HG02885 (cell line): Measurements from ENCODE around the gene RND2.

Experiments used
- ATAC-seq: cut with Tn5 transposase; IDR thresholded peaks from one replicate; pipeline ENCODE4 v1.9.1; 2021; ENCODE audit warnings: mild to moderate bottlenecking; ENCODE audit not compliant: unreplicated experiment, poor library complexity

Gene RND2

DNA sequence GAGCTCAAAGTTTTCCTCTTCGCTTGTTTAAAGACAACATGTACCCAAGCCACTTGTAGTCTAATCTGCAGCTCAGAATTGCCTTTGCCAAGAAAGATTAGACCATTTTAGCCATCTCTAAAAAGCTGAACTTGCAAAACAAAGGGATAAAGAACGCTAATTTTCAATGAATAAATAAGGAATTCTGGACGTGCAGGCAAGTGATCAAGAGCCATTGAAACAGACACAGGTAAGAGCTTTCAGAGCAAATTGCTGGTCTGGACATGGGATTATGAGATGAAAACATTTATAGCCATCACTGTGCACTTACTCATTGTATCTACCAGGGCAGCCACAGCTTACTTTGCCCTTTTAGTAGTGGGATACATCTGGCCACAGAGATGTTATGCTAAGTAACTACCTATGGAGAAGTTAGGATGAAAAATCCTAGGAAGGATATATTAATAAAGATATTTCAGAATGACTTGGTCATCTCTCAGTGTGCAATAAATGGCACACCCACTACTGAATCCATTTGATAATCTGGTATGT lies 44.4 kb downstream of the RND2 start:
- ATAC-seq = no peak

DNA sequence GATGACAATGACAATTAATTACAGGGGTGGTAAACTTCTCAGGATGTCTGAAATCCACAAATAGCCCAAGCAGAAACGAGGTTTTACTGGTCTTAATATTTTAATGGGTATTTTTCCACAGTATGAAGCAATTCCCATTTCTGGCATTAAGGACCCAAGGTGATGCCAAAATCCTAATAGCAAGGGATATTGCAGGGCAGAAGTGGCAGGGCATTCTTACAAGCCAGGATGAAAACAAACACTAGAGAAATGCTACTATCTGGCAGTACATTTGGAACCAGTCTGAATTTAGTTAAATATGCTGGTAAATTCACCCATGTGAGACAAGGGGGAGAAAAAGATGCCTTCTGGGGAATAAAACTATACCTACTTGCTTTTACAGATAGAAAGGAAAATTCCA lies 45.2 kb downstream of the RND2 start:
- no peak for ATAC-seq

DNA sequence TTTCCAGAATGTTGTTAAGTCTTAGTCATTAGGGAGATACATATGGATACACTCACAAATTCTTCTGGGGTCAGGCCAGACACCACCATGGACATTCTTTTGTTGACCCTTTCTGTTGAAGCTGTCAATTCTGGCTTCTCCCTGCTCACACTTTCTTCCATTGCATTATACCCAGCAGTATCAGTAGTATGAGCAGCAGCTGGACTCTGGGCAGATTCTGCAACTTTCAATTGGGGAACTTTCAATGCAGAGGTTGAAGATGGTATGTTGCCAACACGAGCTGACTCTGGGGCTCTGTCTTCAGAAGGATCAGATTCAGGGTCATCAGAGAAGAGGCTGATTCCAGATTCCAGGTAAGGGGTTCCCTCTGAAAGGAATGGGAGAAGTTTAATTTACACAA lies 45.8 kb downstream of the RND2 start:
- ATAC-seq = no peak

DNA sequence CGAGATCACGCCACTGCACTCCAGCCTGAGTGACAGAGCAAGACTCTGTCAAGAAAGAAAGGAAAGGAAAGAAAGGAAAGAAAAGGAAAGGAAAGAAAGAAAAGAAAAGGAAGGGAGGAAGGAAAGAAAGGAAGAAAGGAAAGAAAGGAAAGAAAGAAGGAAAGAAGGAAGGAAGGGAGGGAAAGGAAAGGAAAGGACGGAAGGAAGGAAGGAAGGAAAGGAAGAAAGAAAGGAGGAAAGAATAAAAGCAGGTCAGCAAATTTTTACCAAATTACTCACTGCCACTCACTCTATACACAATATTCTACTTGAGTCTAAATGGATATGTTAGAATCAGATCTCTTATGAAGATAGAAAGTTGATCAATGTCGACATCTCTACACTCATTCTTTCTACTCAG lies 49.8 kb downstream of the RND2 start:
- no peak for ATAC-seq

DNA sequence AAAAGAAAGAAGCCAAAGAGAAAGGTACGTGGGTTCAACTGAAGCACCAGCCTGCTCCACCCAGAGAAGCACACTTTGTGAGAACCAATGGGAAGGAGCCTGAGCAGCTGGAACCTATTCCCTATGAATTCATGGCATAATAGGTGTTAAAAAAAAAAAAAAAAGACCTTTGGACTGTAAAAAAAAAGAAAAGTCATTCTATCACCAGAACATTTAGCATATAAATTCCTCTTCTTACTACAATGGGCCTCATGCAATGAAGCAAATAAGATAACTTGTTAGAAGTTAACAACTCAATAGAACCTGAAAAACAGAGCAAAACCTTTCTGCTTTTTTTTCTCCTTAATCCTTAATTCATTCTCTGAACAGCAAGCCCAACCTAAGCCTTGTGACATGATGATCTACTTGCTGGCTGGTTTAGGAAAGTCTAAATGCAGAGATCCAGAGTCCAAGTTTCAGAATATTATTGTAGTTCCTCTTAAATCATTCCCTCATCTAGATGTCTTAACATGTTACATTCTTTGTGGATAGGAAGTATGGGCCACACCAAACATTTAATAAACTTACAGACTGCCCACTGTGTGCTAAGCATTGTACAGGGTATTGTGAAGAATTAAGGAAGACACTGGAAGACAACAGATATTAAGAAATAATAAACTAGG lies 54.7 kb downstream of the RND2 start:
- ATAC-seq = no peak
